T-helper 1 cell treated with Interleukin-12 subunit alpha and Interleukin-12 subunit beta and Interleukin-4 antibody, amounts not matched to agents 30 ng/mL and 1 ng/mL, for 36 hours (primary cell): ENCODE measurements around the gene GRM8. TPM values are rescaled to one million over a fixed set of nuclear protein-coding genes. Genes with fewer than 3 reads are reported as not detected.

Source experiments
- intact Hi-C: fragments of 100-400 bp; cut with micrococcal nuclease; formaldehyde crosslinking; loops from one replicate; pipeline ENCODE4 v1.15.1; 2024
- total RNA-seq: library from RNA; stranded (reverse); gene quantifications from 2 replicates; pipeline ENCODE4 v1.2.3, GENCODE V29; 2022

GRM8 gene
- total RNA-seq, 1 donor from 2014 or later: not detected

DNA sequence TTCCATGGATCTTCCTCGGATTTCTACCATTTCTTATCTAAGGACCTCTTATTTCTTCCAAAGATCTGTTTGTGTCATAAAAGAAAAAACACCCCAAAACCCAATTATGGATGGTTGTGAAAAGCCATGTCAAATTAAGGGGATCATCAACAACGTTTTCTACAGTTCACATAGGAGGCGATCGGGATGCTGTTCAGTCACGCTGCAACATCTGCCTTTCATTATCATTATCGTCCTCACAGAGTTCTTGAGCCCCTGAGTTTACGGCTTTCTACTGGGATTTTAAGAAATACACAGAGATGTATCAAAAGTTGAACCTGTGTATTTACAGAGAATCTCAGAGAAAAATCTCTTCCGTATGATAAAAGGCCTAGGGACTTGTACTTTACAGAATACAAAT lies 101.4 kb downstream of the GRM8 start:
- intact Hi-C loops: no loop called here

DNA sequence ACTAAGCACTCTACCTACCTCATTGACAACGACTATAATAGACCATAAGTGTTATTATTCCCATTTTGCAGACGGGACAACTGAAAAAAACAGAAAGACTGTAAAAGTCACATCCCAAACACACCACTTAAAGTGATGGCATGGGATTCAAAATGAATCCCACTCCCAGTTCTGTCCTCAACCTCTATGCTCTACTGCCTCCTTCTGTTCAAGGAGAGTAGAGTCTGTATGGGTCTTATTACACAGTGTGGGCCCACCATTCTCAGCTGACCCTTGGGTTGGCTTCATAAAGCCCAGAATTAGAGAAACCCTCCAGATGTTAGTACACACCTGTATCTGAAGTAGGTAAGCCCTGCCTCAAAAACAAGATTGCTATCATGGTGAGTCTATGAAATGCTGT lies 102.2 kb downstream of the GRM8 start:
- intact Hi-C loops: no loop called here

GRCh38 chr7:127146746-127147536 lies 105.8 kb downstream of the GRM8 start:
- intact Hi-C loops: no loop called here

- intact Hi-C loops: no loop called here
Measured at GRCh38 chr7:127137146-127137545, 115.6 kb downstream of the GRM8 start.

- intact Hi-C loops: no loop called here
Measured at GRCh38 chr7:127135871-127136485, 116.8 kb downstream of the GRM8 start.

- intact Hi-C loops: no loop called here
Measured at GRCh38 chr7:127123220-127123619, 129.5 kb downstream of the GRM8 start.

GRCh38 chr7:127119517-127119916 lies 133.2 kb downstream of the GRM8 start:
- intact Hi-C loops: no loop called here

- intact Hi-C loops: no loop called here
Measured at GRCh38 chr7:127114742-127115265, 137.9 kb downstream of the GRM8 start.

- intact Hi-C loops: no loop called here
Measured at GRCh38 chr7:127107601-127108007, 145.1 kb downstream of the GRM8 start.

DNA sequence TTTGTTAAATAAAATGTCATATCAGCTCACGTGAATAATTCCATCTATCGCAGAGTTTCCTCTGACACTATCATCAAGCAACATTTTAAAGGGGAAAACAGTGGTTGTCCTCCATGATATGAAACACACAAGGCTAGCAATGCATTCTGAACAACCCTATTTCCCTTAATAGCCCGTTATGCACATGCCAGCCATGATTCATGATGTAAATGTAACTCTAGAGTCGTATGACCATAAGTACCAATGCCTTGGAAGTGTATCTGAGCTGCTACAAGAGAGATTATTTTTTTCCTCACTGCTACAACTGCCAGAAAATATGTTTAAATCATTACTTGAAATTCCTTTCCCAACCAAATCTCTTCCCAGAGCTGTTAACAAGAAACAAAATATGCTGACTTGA lies 159.4 kb downstream of the GRM8 start:
- intact Hi-C loops: no loop called here

- intact Hi-C loops: no loop called here
Measured at GRCh38 chr7:127091620-127092019, 161.1 kb downstream of the GRM8 start.

DNA sequence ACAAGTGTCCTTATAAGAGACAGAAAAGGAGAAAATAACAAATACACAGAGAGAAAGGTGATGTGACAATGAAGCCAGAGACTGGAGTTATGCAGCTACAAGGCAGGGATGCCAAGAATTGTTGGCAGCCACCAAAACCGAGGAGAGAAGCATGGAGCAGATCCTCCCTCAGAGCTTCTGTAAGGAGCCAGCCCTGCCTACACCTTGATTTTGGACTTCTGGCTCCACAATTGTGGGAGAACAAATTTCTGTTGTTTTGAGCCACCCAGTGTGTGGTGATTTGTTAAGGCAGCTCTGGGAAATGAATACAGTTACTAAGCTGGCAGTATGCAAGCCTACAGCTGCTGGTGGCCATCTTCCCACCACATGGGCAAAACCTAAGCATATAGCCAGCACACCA lies 163.6 kb downstream of the GRM8 start:
- intact Hi-C loops: no loop called here

GRCh38 chr7:127081539-127081938 lies 171.2 kb downstream of the GRM8 start:
- intact Hi-C loops: no loop called here

- intact Hi-C loops: no loop called here
Measured at GRCh38 chr7:127080576-127080975, 172.2 kb downstream of the GRM8 start.

- intact Hi-C loops: no loop called here
Measured at GRCh38 chr7:127066974-127067373, 185.8 kb downstream of the GRM8 start.

DNA sequence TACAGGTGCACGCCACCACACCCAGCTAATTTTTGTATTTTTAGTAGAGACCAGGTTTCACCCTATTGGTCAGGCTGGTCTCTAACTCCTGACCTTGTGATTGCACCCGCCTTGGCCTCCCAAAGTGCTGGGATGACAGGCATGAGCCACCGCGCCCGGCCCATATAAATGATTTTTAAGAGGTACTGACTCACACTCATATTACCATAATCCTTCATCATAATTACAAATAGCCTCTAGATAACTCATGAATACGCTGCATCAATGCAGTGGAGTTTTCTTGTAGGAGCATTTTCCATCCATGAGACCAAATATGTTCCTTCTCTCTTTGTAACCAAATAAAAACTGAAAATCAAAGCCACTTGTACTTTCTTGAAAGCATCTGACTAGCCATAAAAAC lies 193.3 kb downstream of the GRM8 start:
- intact Hi-C loops: no loop called here

DNA sequence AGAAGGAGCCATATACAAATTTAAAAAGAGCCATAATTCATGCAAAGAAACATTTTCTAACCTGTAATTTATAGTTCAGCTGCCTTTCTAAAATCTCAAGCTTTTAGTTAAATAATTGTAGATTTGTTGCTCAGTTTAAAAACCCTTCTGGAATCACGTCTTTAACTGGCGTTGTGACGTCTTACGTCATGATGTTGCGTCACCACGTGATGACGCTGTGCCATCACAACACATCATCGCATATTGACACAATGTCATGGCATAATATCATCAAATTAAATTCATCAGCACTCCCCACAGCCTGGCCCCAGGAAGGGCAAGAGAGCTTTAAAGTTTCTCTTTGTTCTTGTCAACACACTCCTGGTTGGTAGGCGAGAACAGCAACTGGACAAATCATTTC lies 194.8 kb downstream of the GRM8 start:
- intact Hi-C loops: no loop called here

DNA sequence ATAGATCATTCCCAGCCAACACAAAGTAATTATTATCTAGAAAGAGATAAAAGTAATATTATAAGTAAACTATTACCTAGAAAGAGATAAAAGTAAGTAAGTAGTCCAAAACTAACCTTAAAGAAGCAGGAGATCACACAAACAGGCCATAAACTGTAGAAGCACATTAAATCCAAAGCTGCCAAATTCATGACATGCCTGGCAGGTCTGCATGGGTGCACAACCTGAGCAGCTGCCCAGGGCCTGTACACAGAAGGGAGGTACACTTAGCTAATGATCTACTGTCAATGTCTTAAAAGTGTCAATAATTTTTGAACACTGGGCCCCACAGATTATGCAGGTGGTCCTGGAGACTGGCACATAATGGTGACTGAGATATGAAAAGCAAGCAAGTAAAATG lies 196.5 kb downstream of the GRM8 start:
- intact Hi-C loops: no loop called here

DNA sequence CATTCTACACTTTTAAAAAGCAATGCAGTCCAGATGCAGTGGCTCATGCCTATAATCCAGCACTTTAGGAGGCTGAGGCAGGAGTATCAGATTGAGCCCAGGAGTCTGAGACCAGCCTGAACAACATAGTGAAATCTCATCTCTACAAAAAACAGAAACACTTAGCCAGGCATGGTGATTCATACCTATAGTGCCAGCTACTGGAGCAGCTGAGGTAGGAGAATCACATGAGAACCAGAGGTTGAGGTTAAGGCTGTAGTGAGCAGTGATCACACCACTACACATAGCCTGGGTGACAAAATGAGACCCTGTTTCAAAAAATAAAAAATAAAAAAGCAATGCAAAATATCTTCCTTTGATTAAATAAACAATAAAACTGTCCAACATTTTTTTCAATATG lies 205.2 kb downstream of the GRM8 start:
- intact Hi-C loops: no loop called here

DNA sequence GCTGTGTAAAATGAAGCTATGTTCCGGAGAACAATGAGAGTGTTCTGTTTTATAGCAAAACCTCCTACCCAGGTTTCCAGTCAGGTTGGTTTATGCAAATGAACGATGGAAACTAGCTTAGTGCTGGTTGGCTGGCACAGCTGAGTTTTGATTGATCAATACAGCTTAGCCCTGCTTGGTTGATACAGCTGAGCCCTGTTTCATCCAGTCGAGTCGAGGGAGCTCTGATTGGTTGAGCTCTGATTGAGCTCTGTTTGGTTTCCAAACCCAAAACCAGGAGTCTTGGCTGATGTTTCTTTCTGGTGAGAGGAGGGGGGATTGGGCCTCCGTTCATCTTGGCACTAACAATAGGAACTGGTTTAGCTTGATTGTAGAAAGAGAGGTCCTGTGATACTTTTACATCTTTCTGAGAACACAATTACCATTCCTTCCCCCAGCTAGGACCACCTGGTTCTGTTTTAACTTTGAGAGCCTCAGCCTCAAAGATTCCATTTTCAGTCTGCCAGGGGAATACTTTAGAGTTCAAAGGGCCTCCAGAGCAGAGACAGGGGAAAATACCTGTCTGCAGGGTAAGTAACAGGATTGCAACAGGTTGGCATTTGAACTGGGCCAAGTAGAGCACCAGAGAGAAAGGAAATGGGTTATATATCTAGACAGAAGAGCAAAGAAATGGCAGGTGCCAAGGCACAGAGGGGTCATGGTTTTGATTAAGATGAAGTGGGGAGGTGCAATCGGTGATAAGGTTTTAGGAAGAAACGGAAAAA lies 210.9 kb downstream of the GRM8 start:
- intact Hi-C loops: no loop called here

DNA sequence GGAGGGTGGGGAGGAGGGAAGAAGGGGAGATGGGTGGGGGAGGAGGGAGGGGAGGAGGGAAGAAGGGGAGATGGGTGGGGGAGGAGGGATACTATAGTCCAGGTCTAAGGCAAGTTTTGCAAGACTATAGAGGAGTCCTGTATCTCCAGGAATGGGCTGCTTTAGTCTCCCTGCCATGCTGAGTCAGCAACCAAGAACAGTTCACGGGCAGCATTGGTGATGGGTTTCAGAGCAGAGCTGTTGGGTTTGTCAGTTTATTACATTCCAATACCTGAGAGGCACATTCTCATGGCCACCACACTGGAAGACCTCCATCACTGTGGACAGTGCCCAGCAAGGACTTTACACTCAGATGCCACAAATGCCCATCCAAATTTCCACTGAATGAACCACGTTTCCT lies 212.7 kb downstream of the GRM8 start:
- intact Hi-C loops: no loop called here

DNA sequence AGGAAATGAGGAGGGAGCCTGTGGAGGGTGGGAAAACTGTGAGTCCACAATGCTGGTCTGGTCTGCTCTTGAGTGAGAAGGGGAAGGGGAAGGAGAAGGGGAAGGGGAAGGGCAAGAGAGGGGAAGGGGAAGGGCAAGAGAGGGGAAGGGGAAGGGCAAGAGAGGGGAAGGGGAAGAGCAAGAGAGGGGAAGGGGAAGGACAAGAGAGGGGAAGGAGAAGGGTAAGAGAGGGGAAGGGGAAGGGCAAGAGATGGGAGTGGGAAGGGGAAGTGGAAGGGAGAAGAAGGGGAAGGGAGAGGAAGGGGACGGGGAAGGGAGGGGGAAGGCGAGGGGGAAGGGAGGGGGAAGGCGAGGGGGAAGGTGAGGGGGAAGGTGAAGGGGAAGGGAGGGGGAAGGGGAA lies 213.2 kb downstream of the GRM8 start:
- intact Hi-C loops: no loop called here
